Dendritic cell treated with granulocyte-macrophage colony-stimulating factor and Interleukin-4, amounts not matched to agents 40 ng/mL and 50 ng/mL, for 4 days (primary cell): ENCODE data around the gene DYRK1A.

ENCODE experiments used
- H3K27ac Mint-ChIP-seq: one replicate; pipeline ENCODE4 v1.8.0; 2022; ENCODE audit warnings: mild to moderate bottlenecking, mixed read lengths
- H3K27me3 Mint-ChIP-seq: one replicate; pipeline ENCODE4 v1.8.0; 2022; ENCODE audit warnings: mild to moderate bottlenecking, mixed read lengths
- H3K36me3 Mint-ChIP-seq: one replicate; pipeline ENCODE4 v1.8.0; 2022; ENCODE audit warnings: low read depth, mixed read lengths
- H3K4me1 Mint-ChIP-seq: one replicate; pipeline ENCODE4 v1.8.0; 2022; ENCODE audit warnings: low read depth, mixed read lengths
- H3K4me3 Mint-ChIP-seq: one replicate; pipeline ENCODE4 v1.8.0; 2022; ENCODE audit warnings: mild to moderate bottlenecking, moderate library complexity, mixed read lengths
- H3K9me3 Mint-ChIP-seq: one replicate; pipeline ENCODE4 v1.8.0; 2022; ENCODE audit warnings: mixed read lengths
- intact Hi-C: fragments of 100-400 bp; cut with micrococcal nuclease; formaldehyde crosslinking; loops from one replicate; pipeline ENCODE4 v1.15.0; 2022

The DYRK1A gene

DNA sequence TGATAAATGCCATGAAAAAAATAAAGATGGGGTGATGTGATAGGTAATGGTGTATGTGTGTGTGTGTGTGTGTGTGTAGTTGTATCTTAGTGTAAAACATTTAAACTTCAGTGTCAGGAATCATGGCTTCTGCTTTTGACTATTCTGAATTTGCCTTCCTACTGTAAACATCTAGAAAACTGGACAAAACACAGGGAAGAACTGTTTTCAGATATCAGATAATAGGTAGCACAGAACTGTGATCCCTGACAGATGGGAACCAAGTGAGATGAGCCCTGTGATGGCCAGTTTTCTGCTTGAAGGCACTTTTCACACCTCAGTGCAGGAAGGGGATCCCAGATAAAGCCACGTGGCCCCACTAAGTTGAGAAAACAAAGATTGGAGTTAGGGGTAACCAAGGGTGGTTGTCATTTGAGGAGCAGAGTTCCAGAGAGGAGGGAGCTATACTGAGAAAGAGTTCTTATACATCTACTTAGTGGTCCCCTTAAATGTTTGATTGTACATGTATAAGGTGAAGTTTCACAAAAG lies 17.3 kb downstream of the DYRK1A start:
- Mint-ChIP-seq H3K9me3 (no peaks in the 10 kb centered on the region), H3K4me1 (peaks cover 63% of the 10 kb centered on the region), H3K36me3 (peaks cover 8% of the 10 kb centered on the region), H3K27me3 (no peaks in the 10 kb centered on the region), H3K4me3 (no peak overlapping the region), H3K27ac (peak overlapping the region; percentile 67)
- intact Hi-C loops = no loop called here

DNA sequence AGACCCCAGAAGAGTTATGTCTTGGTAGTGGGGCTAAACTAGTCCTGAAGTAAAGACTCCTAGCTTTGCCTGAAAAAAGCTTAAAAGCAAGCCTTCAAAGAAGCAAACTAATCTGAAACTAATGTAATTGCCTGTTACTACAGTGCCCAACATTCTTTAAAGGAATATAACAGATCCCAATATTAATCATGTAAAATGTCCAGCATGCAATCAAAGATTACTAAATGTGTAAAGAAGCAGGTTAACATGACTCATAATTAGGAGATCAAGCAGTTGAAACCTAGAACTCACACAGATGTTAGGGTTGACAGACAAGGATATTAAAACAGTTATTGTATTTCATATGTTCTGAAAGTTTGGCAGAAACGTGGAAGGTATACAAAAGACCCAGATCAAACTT lies 17.8 kb downstream of the DYRK1A start:
- peaks cover 62% of the 10 kb centered on the region for H3K4me1 Mint-ChIP-seq
- H3K9me3 Mint-ChIP-seq = no peaks in the 10 kb centered on the region
- no peak overlapping the region for H3K4me3 Mint-ChIP-seq
- intact Hi-C loops = no loop called here
- peaks cover 8% of the 10 kb centered on the region for H3K36me3 Mint-ChIP-seq
- no peak overlapping the region for H3K27ac Mint-ChIP-seq
- no peaks in the 10 kb centered on the region for H3K27me3 Mint-ChIP-seq

- Mint-ChIP-seq H3K27me3 (no peaks in the 10 kb centered on the region), H3K4me1 (peaks cover 63% of the 10 kb centered on the region), H3K27ac (no peak overlapping the region), H3K9me3 (no peaks in the 10 kb centered on the region), H3K4me3 (no peak overlapping the region), H3K36me3 (peaks cover 8% of the 10 kb centered on the region)
- intact Hi-C loops = no loop called here
These were observed 18.7 kb downstream of the DYRK1A start for GRCh38 chr21:37385179-37385765.

GRCh38 chr21:37386151-37386550 lies 19.6 kb downstream of the DYRK1A start:
- no peak overlapping the region for H3K4me3 Mint-ChIP-seq
- H3K36me3 Mint-ChIP-seq = peaks cover 8% of the 10 kb centered on the region
- no peaks in the 10 kb centered on the region for H3K9me3 Mint-ChIP-seq
- intact Hi-C loops = no loop called here
- H3K4me1 Mint-ChIP-seq = peaks cover 63% of the 10 kb centered on the region
- no peaks in the 10 kb centered on the region for H3K27me3 Mint-ChIP-seq
- no peak overlapping the region for H3K27ac Mint-ChIP-seq

GRCh38 chr21:37389456-37389855 lies 22.9 kb downstream of the DYRK1A start:
- no peaks in the 10 kb centered on the region for H3K9me3 Mint-ChIP-seq
- H3K4me3 Mint-ChIP-seq = no peak overlapping the region
- peaks cover 53% of the 10 kb centered on the region for H3K4me1 Mint-ChIP-seq
- H3K36me3 Mint-ChIP-seq = peaks cover 8% of the 10 kb centered on the region
- no peak overlapping the region for H3K27ac Mint-ChIP-seq
- no peaks in the 10 kb centered on the region for H3K27me3 Mint-ChIP-seq
- intact Hi-C loops = no loop called here

- intact Hi-C loops = no loop called here
- no peak overlapping the region for H3K4me3 Mint-ChIP-seq
- H3K27ac Mint-ChIP-seq = no peak overlapping the region
- no peaks in the 10 kb centered on the region for H3K9me3 Mint-ChIP-seq
- H3K4me1 Mint-ChIP-seq = peaks cover 54% of the 10 kb centered on the region
- H3K36me3 Mint-ChIP-seq = peaks cover 8% of the 10 kb centered on the region
- no peaks in the 10 kb centered on the region for H3K27me3 Mint-ChIP-seq
These were observed 25.1 kb downstream of the DYRK1A start for GRCh38 chr21:37391666-37392065.

DNA sequence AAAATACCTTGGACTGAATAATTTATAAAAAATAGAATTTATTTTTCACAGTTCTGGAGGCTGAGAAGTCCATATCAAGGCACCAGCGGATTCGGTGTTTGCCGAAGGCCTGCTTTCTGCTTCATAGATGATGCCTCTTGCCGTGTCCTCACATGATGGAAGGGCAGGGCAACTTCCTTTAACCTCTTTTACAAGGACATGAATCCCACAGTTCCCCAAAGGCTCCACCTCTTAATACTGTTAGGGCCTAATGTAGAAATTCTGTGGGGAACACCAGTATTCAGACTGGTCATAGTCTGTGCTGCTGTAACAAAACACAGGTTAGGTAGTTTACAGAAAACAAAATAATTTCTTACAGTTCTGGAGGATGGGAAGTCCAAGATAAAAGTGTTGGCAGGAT lies 25.9 kb downstream of the DYRK1A start:
- Mint-ChIP-seq H3K36me3 (peaks cover 8% of the 10 kb centered on the region), H3K27ac (no peak overlapping the region), H3K9me3 (no peaks in the 10 kb centered on the region), H3K27me3 (no peaks in the 10 kb centered on the region), H3K4me3 (no peak overlapping the region), H3K4me1 (peaks cover 52% of the 10 kb centered on the region)
- intact Hi-C loops = no loop called here

- H3K4me3 Mint-ChIP-seq = no peak overlapping the region
These were observed 26.5 kb downstream of the DYRK1A start for GRCh38 chr21:37393030-37393429.

GRCh38 chr21:37393786-37394185 lies 27.2 kb downstream of the DYRK1A start:
- H3K4me3 Mint-ChIP-seq = no peak overlapping the region
- peaks cover 56% of the 10 kb centered on the region for H3K4me1 Mint-ChIP-seq
- H3K27ac Mint-ChIP-seq = no peak overlapping the region
- no peaks in the 10 kb centered on the region for H3K27me3 Mint-ChIP-seq
- H3K36me3 Mint-ChIP-seq = no peaks in the 10 kb centered on the region
- H3K9me3 Mint-ChIP-seq = no peaks in the 10 kb centered on the region
- intact Hi-C loops = no loop called here

More at GRCh38 chr21:37393030-37393429, 26.5 kb downstream of the DYRK1A start:
- Mint-ChIP-seq H3K36me3 (peaks cover 2% of the 10 kb centered on the region), H3K27me3 (no peaks in the 10 kb centered on the region), H3K9me3 (no peaks in the 10 kb centered on the region), H3K27ac (no peak overlapping the region), H3K4me1 (peaks cover 52% of the 10 kb centered on the region)
- intact Hi-C loops = no loop called here

DNA sequence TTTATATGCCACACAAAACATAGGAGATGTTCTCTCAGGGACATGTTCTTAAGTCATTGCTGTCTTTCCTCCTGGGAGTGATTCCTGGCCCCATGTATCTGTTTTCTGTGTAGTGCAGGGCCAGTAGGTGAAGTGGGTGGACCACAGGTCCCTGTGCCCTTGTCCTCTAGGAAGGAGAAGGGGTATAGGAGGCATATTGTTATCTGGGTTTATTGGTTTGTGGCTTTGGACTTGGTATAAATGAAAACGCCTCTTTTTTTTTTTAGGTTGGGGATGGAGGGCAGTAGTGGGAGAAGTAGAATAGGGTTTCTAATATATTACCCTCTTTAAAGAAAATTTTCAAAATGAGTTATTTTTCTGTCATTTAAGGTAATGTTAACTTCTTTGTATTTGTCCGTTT lies 29.4 kb downstream of the DYRK1A start:
- intact Hi-C loops = no loop called here
- Mint-ChIP-seq H3K36me3 (no peaks in the 10 kb centered on the region), H3K4me3 (no peak overlapping the region), H3K27ac (no peak overlapping the region), H3K4me1 (peaks cover 56% of the 10 kb centered on the region), H3K27me3 (no peaks in the 10 kb centered on the region), H3K9me3 (no peaks in the 10 kb centered on the region)

DNA sequence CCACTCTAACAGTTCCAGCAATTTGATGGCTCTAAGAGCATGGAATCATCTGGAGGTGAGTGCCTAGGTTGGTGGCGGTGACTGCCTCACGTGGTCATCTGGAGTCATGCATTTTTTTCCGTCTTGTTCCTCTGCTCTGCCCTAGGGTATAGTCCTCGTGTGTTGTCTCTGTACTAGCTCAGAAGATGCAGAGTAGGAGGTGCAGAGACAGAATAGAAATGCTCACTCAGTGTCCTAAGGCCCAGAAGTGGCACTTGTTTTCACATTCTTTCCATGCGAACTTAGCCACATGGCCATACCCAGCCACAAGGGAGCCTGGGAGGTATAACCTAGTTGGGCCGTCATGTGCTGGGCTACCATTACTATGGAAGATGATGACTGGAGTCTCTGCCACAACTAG lies 30.3 kb downstream of the DYRK1A start:
- no peaks in the 10 kb centered on the region for H3K27me3 Mint-ChIP-seq
- H3K27ac Mint-ChIP-seq = no peak overlapping the region
- intact Hi-C loops = no loop called here
- peaks cover 50% of the 10 kb centered on the region for H3K4me1 Mint-ChIP-seq
- H3K36me3 Mint-ChIP-seq = no peaks in the 10 kb centered on the region
- H3K4me3 Mint-ChIP-seq = no peak overlapping the region
- H3K9me3 Mint-ChIP-seq = peaks cover 2% of the 10 kb centered on the region

- no peak overlapping the region for H3K4me3 Mint-ChIP-seq
- H3K27me3 Mint-ChIP-seq = no peaks in the 10 kb centered on the region
- H3K36me3 Mint-ChIP-seq = peaks cover 11% of the 10 kb centered on the region
- no peak overlapping the region for H3K27ac Mint-ChIP-seq
- peaks cover 49% of the 10 kb centered on the region for H3K4me1 Mint-ChIP-seq
- H3K9me3 Mint-ChIP-seq = peaks cover 13% of the 10 kb centered on the region
- intact Hi-C loops = no loop called here
These were observed 32.1 kb downstream of the DYRK1A start for GRCh38 chr21:37398697-37399096.

GRCh38 chr21:37402251-37402867 lies 35.8 kb downstream of the DYRK1A start:
- intact Hi-C loops = no loop called here
- no peak overlapping the region for H3K4me3 Mint-ChIP-seq
- no peak overlapping the region for H3K27ac Mint-ChIP-seq
- peaks cover 13% of the 10 kb centered on the region for H3K9me3 Mint-ChIP-seq
- H3K36me3 Mint-ChIP-seq = peaks cover 11% of the 10 kb centered on the region
- peaks cover 48% of the 10 kb centered on the region for H3K4me1 Mint-ChIP-seq
- H3K27me3 Mint-ChIP-seq = no peaks in the 10 kb centered on the region

- Mint-ChIP-seq H3K27ac (no peak overlapping the region), H3K4me3 (no peak overlapping the region), H3K9me3 (peaks cover 13% of the 10 kb centered on the region), H3K36me3 (peaks cover 26% of the 10 kb centered on the region), H3K4me1 (peaks cover 53% of the 10 kb centered on the region), H3K27me3 (no peaks in the 10 kb centered on the region)
- intact Hi-C loops = loop anchor here (5.0 kb wide), 1 partner anchor 33 kb away; no protein-coding TSS in a partner anchor
These were observed 39.1 kb downstream of the DYRK1A start for GRCh38 chr21:37405629-37406028.
